Measurements from ENCODE around the gene WFDC13.
A peak's percentile ranks its signal among the peaks of the same experiment; 100 is the strongest.
"Not testable (repeated sequence)": the region's sequence is repeated elsewhere in the genome, so short reads cannot be mapped to it uniquely, and the experiment has no call there.

The WFDC13 gene

GRCh38 chr20:45701873-45702272, at the start of gene WFDC13:
Gene WFDC13, plus strand, starts transcription at chr20:45702038. Its CDS starts 86 bp downstream, at chr20:45702124.
- no peak for DNase-seq (ENCODE audit: low spot score)

- DNase-seq (ENCODE audit: low spot score): not testable (repeated sequence)
Measured at GRCh38 chr20:45657038-45657437, 44.8 kb upstream of the WFDC13 start.

- no peak for DNase-seq (ENCODE audit: low spot score)
Measured at GRCh38 chr20:45670139-45670538, 31.7 kb upstream of the WFDC13 start, which contains the start of gene WFDC11. Gene WFDC11, minus strand, starts transcription at chr20:45670239. Its CDS starts 19,639 bp downstream, at chr20:45650600.

- no peak for DNase-seq (ENCODE audit: low spot score)
Measured at GRCh38 chr20:45672765-45673164, 29.1 kb upstream of the WFDC13 start.

- no peak for DNase-seq (ENCODE audit: low spot score)
Measured at GRCh38 chr20:45679650-45680049, 22.2 kb upstream of the WFDC13 start.

- DNase-seq (ENCODE audit: low spot score): peak; percentile 13
Measured at GRCh38 chr20:45685896-45686295, 15.9 kb upstream of the WFDC13 start.

GRCh38 chr20:45693346-45693745, 8.5 kb upstream of the WFDC13 start:
- DNase-seq (ENCODE audit: low spot score): not testable (repeated sequence)

GRCh38 chr20:45695496-45695895, 6.3 kb upstream of the WFDC13 start:
- no peak for DNase-seq (ENCODE audit: low spot score)

GRCh38 chr20:45701104-45701503, 734 bp upstream of the WFDC13 start:
- no peak for DNase-seq (ENCODE audit: low spot score)

- no peak for DNase-seq (ENCODE audit: low spot score)
Measured at GRCh38 chr20:45704969-45705637, 3.3 kb downstream of the WFDC13 start, which contains the start of gene WFDC10B. Gene WFDC10B, minus strand, starts transcription at chr20:45705019. Its CDS starts 19,027 bp downstream, at chr20:45685992.

GRCh38 chr20:45716141-45716688, 14.4 kb downstream of the WFDC13 start:
- DNase-seq (ENCODE audit: low spot score): not testable (repeated sequence)

GRCh38 chr20:45722047-45722446, 20.2 kb downstream of the WFDC13 start, which contains the start of gene SPINT4:
Gene SPINT4, plus strand, starts transcription at chr20:45722347. Its CDS starts 21 bp downstream, at chr20:45722368.
- no peak for DNase-seq (ENCODE audit: low spot score)

- no peak for DNase-seq (ENCODE audit: low spot score)
Measured at GRCh38 chr20:45725134-45725533, 23.3 kb downstream of the WFDC13 start.

- no peak for DNase-seq (ENCODE audit: low spot score)
Measured at GRCh38 chr20:45727044-45727443, 25.2 kb downstream of the WFDC13 start.

GRCh38 chr20:45732199-45732598, 30.4 kb downstream of the WFDC13 start:
- no peak for DNase-seq (ENCODE audit: low spot score)

- no peak for DNase-seq (ENCODE audit: low spot score)
Measured at GRCh38 chr20:45735552-45735951, 33.7 kb downstream of the WFDC13 start.

- DNase-seq (ENCODE audit: low spot score): no peak
Measured at GRCh38 chr20:45735988-45736387, 34.1 kb downstream of the WFDC13 start.

GRCh38 chr20:45742596-45742995, 40.8 kb downstream of the WFDC13 start:
- DNase-seq (ENCODE audit: low spot score): no peak

GRCh38 chr20:45745015-45745414, 43.2 kb downstream of the WFDC13 start:
- DNase-seq (ENCODE audit: low spot score): no peak

- no peak for DNase-seq (ENCODE audit: low spot score)
Measured at GRCh38 chr20:45751721-45752120, 49.9 kb downstream of the WFDC13 start.

GRCh38 chr20:45752746-45753145, 50.9 kb downstream of the WFDC13 start:
- DNase-seq (ENCODE audit: low spot score): no peak

- no peak for DNase-seq (ENCODE audit: low spot score)
Measured at GRCh38 chr20:45758096-45758495, 56.3 kb downstream of the WFDC13 start.

Measured in AG20443 (cell line).